SK-N-SH (cell line): Measurements from ENCODE around the gene DOCK3.

Source experiments
- EP300 ChIP-seq, 2 experiments: IDR thresholded peaks; 2 replicates each; pipeline versions ENCODE4 v1.4.0 to v1.6.1; 2012; ENCODE audit warnings: borderline replicate concordance in 1 of 2, low read depth in 1 of 2, low read length in 1 of 2
- SIN3A ChIP-seq: IDR thresholded peaks from 2 replicates; pipeline ENCODE4 v1.6.1; 2012; ENCODE audit warnings: low read depth, mild to moderate bottlenecking, low read length, moderate library complexity, borderline replicate concordance
- TF ChIP-seq, protein P1 (sequence below): IDR thresholded peaks from 2 replicates; pipeline ENCODE4 v1.4.0; 2012; ENCODE audit warnings: low read depth
- TF ChIP-seq, protein P2 (sequence below): fragments of 200-600 bp; sonication (generic); IDR thresholded peaks from 2 replicates; pipeline ENCODE4 v1.6.1; 2017; ENCODE audit warnings: antibody characterized with exemption, mild to moderate bottlenecking, moderate library complexity
- TF ChIP-seq, protein P3 (sequence below): fragments of 150-350 bp; IDR thresholded peaks from 2 replicates; pipeline ENCODE4 v1.6.1; 2017; ENCODE audit warnings: antibody characterized with exemption, low read length, low read depth, borderline replicate concordance
- TF ChIP-seq, protein P4 (sequence below): IDR thresholded peaks from 2 replicates; pipeline ENCODE4 v1.6.1; 2012; ENCODE audit warnings: mild to moderate bottlenecking, low read depth, low read length, moderate library complexity
- TF ChIP-seq, protein P5 (sequence below): fragments of 150-350 bp; IDR thresholded peaks from 2 replicates; pipeline ENCODE4 v1.6.1; 2016; ENCODE audit warnings: mild to moderate bottlenecking, low read depth, low read length

DNA sequence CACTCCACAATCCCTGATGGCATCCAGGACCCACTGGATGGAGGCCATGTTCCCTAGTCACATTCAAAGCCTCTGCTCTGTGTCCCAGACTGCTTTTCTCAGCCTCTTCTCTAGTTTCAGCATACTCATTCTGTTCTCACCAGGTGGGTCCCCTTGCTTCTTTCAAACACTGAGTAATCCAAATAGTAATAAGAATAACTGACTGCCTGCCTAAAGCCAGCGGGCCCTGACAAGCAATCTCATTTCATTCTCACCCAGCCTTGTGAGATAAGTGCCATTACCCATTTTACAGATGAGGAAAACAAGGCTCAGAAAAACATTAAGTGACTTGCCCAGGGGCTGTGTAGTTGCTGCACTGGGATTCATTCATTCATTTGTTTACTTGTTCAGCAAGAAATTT is 32.3 kb upstream of the DOCK3 start:
- TF ChIP-seq, protein P1, sequence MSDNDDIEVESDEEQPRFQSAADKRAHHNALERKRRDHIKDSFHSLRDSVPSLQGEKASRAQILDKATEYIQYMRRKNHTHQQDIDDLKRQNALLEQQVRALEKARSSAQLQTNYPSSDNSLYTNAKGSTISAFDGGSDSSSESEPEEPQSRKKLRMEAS: no peak
- TF ChIP-seq, protein P2, sequence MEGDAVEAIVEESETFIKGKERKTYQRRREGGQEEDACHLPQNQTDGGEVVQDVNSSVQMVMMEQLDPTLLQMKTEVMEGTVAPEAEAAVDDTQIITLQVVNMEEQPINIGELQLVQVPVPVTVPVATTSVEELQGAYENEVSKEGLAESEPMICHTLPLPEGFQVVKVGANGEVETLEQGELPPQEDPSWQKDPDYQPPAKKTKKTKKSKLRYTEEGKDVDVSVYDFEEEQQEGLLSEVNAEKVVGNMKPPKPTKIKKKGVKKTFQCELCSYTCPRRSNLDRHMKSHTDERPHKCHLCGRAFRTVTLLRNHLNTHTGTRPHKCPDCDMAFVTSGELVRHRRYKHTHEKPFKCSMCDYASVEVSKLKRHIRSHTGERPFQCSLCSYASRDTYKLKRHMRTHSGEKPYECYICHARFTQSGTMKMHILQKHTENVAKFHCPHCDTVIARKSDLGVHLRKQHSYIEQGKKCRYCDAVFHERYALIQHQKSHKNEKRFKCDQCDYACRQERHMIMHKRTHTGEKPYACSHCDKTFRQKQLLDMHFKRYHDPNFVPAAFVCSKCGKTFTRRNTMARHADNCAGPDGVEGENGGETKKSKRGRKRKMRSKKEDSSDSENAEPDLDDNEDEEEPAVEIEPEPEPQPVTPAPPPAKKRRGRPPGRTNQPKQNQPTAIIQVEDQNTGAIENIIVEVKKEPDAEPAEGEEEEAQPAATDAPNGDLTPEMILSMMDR: no peak
- TF ChIP-seq, protein P3, sequence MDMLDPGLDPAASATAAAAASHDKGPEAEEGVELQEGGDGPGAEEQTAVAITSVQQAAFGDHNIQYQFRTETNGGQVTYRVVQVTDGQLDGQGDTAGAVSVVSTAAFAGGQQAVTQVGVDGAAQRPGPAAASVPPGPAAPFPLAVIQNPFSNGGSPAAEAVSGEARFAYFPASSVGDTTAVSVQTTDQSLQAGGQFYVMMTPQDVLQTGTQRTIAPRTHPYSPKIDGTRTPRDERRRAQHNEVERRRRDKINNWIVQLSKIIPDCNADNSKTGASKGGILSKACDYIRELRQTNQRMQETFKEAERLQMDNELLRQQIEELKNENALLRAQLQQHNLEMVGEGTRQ: no peak
- no peak for TF ChIP-seq EP300 (IDR thresholded peaks at IDR 0.05; ENCODE audit: borderline replicate concordance in 1 of 2, low read depth in 1 of 2, low read length in 1 of 2)
- no peak for TF ChIP-seq SIN3A
- TF ChIP-seq, protein P4, sequence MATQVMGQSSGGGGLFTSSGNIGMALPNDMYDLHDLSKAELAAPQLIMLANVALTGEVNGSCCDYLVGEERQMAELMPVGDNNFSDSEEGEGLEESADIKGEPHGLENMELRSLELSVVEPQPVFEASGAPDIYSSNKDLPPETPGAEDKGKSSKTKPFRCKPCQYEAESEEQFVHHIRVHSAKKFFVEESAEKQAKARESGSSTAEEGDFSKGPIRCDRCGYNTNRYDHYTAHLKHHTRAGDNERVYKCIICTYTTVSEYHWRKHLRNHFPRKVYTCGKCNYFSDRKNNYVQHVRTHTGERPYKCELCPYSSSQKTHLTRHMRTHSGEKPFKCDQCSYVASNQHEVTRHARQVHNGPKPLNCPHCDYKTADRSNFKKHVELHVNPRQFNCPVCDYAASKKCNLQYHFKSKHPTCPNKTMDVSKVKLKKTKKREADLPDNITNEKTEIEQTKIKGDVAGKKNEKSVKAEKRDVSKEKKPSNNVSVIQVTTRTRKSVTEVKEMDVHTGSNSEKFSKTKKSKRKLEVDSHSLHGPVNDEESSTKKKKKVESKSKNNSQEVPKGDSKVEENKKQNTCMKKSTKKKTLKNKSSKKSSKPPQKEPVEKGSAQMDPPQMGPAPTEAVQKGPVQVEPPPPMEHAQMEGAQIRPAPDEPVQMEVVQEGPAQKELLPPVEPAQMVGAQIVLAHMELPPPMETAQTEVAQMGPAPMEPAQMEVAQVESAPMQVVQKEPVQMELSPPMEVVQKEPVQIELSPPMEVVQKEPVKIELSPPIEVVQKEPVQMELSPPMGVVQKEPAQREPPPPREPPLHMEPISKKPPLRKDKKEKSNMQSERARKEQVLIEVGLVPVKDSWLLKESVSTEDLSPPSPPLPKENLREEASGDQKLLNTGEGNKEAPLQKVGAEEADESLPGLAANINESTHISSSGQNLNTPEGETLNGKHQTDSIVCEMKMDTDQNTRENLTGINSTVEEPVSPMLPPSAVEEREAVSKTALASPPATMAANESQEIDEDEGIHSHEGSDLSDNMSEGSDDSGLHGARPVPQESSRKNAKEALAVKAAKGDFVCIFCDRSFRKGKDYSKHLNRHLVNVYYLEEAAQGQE: no peak
- TF ChIP-seq, protein P5, sequence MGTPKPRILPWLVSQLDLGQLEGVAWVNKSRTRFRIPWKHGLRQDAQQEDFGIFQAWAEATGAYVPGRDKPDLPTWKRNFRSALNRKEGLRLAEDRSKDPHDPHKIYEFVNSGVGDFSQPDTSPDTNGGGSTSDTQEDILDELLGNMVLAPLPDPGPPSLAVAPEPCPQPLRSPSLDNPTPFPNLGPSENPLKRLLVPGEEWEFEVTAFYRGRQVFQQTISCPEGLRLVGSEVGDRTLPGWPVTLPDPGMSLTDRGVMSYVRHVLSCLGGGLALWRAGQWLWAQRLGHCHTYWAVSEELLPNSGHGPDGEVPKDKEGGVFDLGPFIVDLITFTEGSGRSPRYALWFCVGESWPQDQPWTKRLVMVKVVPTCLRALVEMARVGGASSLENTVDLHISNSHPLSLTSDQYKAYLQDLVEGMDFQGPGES: no peak
